Activated T-helper 2 cell treated with anti-CD3 and anti-CD28 coated beads, Interferon-gamma antibody, Interleukin-2, Interleukin-4, amounts not matched to agents 10 μg/mL and 5 μg/mL and 100 μg/mL, durations not matched to agents 14 hours and 24 hours and 36 hours (primary cell): ENCODE measurements around the gene BMP6. TPM values are rescaled to one million over a fixed set of nuclear protein-coding genes. Genes with fewer than 3 reads are reported as not detected.

Source experiments
- DNase-seq: peaks from one replicate; pipeline ENCODE4 v3.0.0; 2021; ENCODE audit warnings: low spot score
- H3K27ac Mint-ChIP-seq: one replicate; pipeline ENCODE4 v1.8.0; 2021; ENCODE audit warnings: mixed read lengths
- H3K27me3 Mint-ChIP-seq: one replicate; pipeline ENCODE4 v1.8.0; 2021; ENCODE audit warnings: low read depth, mixed read lengths
- H3K36me3 Mint-ChIP-seq: one replicate; pipeline ENCODE4 v1.8.0; 2021; ENCODE audit warnings: low read depth, mixed read lengths
- H3K4me1 Mint-ChIP-seq: one replicate; pipeline ENCODE4 v1.8.0; 2021; ENCODE audit warnings: low read depth, mixed read lengths
- H3K4me3 Mint-ChIP-seq: one replicate; pipeline ENCODE4 v1.8.0; 2021; ENCODE audit warnings: low read depth, mild to moderate bottlenecking, moderate library complexity, mixed read lengths
- H3K9me3 Mint-ChIP-seq: one replicate; pipeline ENCODE4 v1.8.0; 2021; ENCODE audit warnings: mixed read lengths
- intact Hi-C: fragments of 100-400 bp; cut with micrococcal nuclease; formaldehyde crosslinking; loops from one replicate; pipeline ENCODE4 v1.15.1; 2023
- total RNA-seq: library from RNA; stranded (reverse); gene quantifications from 2 replicates; pipeline ENCODE4 v1.2.3, GENCODE V29; 2022

The BMP6 gene
- total RNA-seq, 1 donor from 2014 or later: 1.1 TPM

GRCh38 chr6:7737867-7738266 is 12.0 kb downstream of the BMP6 start:
- no peaks in the 10 kb centered on the region for H3K4me1 Mint-ChIP-seq
- no peak for DNase-seq
- peaks cover 37% of the 10 kb centered on the region for H3K27me3 Mint-ChIP-seq
- no peaks in the 10 kb centered on the region for H3K9me3 Mint-ChIP-seq
- no peaks in the 10 kb centered on the region for H3K36me3 Mint-ChIP-seq
- no peak overlapping the region for H3K27ac Mint-ChIP-seq
- intact Hi-C loops: no loop called here
- H3K4me3 Mint-ChIP-seq: no peak overlapping the region

- H3K27ac Mint-ChIP-seq: no peak overlapping the region
- no peaks in the 10 kb centered on the region for H3K4me1 Mint-ChIP-seq
- no peaks in the 10 kb centered on the region for H3K36me3 Mint-ChIP-seq
- H3K4me3 Mint-ChIP-seq: no peak overlapping the region
- no peaks in the 10 kb centered on the region for H3K9me3 Mint-ChIP-seq
- peaks cover 8% of the 10 kb centered on the region for H3K27me3 Mint-ChIP-seq
- intact Hi-C loops: no loop called here
- DNase-seq: no peak
Observed at GRCh38 chr6:7742223-7742785, 16.4 kb downstream of the BMP6 start.

GRCh38 chr6:7745942-7746341 is 20.0 kb downstream of the BMP6 start:
- intact Hi-C loops: no loop called here
- no peaks in the 10 kb centered on the region for H3K36me3 Mint-ChIP-seq
- H3K9me3 Mint-ChIP-seq: no peaks in the 10 kb centered on the region
- H3K27ac Mint-ChIP-seq: no peak overlapping the region
- H3K27me3 Mint-ChIP-seq: peaks cover 8% of the 10 kb centered on the region
- no peaks in the 10 kb centered on the region for H3K4me1 Mint-ChIP-seq
- DNase-seq: no peak
- no peak overlapping the region for H3K4me3 Mint-ChIP-seq

GRCh38 chr6:7747016-7747415 is 21.1 kb downstream of the BMP6 start:
- H3K27ac Mint-ChIP-seq: no peak overlapping the region

GRCh38 chr6:7747433-7747832 is 21.5 kb downstream of the BMP6 start:
- Mint-ChIP-seq H3K27me3 (peaks cover 8% of the 10 kb centered on the region), H3K36me3 (no peaks in the 10 kb centered on the region)

More at GRCh38 chr6:7747016-7747415, 21.1 kb downstream of the BMP6 start:
- Mint-ChIP-seq H3K27me3 (peaks cover 5% of the 10 kb centered on the region), H3K4me3 (no peak overlapping the region), H3K4me1 (no peaks in the 10 kb centered on the region), H3K36me3 (no peaks in the 10 kb centered on the region), H3K9me3 (no peaks in the 10 kb centered on the region)
- intact Hi-C loops: no loop called here
- DNase-seq: no peak

GRCh38 chr6:7747901-7748504 is 22.1 kb downstream of the BMP6 start:
- H3K27me3 Mint-ChIP-seq: peaks cover 10% of the 10 kb centered on the region

More at GRCh38 chr6:7747433-7747832, 21.5 kb downstream of the BMP6 start:
- DNase-seq: no peak
- H3K4me1 Mint-ChIP-seq: no peaks in the 10 kb centered on the region
- no peak overlapping the region for H3K27ac Mint-ChIP-seq
- no peak overlapping the region for H3K4me3 Mint-ChIP-seq
- intact Hi-C loops: no loop called here
- H3K9me3 Mint-ChIP-seq: no peaks in the 10 kb centered on the region

GRCh38 chr6:7749478-7749877 is 23.6 kb downstream of the BMP6 start:
- DNase-seq: no peak
- Mint-ChIP-seq H3K9me3 (no peaks in the 10 kb centered on the region), H3K4me3 (no peak overlapping the region), H3K27ac (no peak overlapping the region), H3K4me1 (no peaks in the 10 kb centered on the region), H3K36me3 (no peaks in the 10 kb centered on the region), H3K27me3 (peaks cover 15% of the 10 kb centered on the region)
- intact Hi-C loops: no loop called here

More at GRCh38 chr6:7747901-7748504, 22.1 kb downstream of the BMP6 start:
- Mint-ChIP-seq H3K9me3 (no peaks in the 10 kb centered on the region), H3K4me3 (no peak overlapping the region), H3K27ac (no peak overlapping the region), H3K4me1 (no peaks in the 10 kb centered on the region), H3K36me3 (no peaks in the 10 kb centered on the region)
- intact Hi-C loops: no loop called here
- no peak for DNase-seq

- Mint-ChIP-seq H3K4me1 (no peaks in the 10 kb centered on the region), H3K36me3 (no peaks in the 10 kb centered on the region), H3K27ac (no peak overlapping the region), H3K9me3 (no peaks in the 10 kb centered on the region), H3K27me3 (peaks cover 15% of the 10 kb centered on the region), H3K4me3 (no peak overlapping the region)
- DNase-seq: no peak
- intact Hi-C loops: no loop called here
Observed at GRCh38 chr6:7750197-7750596, 24.3 kb downstream of the BMP6 start.

- DNase-seq: no peak
- Mint-ChIP-seq H3K9me3 (no peaks in the 10 kb centered on the region), H3K27ac (no peak overlapping the region), H3K36me3 (no peaks in the 10 kb centered on the region), H3K4me3 (no peak overlapping the region), H3K27me3 (peaks cover 8% of the 10 kb centered on the region), H3K4me1 (no peaks in the 10 kb centered on the region)
- intact Hi-C loops: no loop called here
Observed at GRCh38 chr6:7758456-7758855, 32.6 kb downstream of the BMP6 start.

GRCh38 chr6:7759320-7759719 is 33.4 kb downstream of the BMP6 start:
- H3K36me3 Mint-ChIP-seq: no peaks in the 10 kb centered on the region
- H3K9me3 Mint-ChIP-seq: no peaks in the 10 kb centered on the region
- no peak overlapping the region for H3K27ac Mint-ChIP-seq
- H3K4me1 Mint-ChIP-seq: no peaks in the 10 kb centered on the region
- DNase-seq: no peak
- no peak overlapping the region for H3K4me3 Mint-ChIP-seq
- intact Hi-C loops: no loop called here
- peaks cover 4% of the 10 kb centered on the region for H3K27me3 Mint-ChIP-seq

- intact Hi-C loops: no loop called here
- Mint-ChIP-seq H3K27me3 (peaks cover 1% of the 10 kb centered on the region), H3K36me3 (no peaks in the 10 kb centered on the region), H3K4me1 (no peaks in the 10 kb centered on the region), H3K4me3 (no peak overlapping the region), H3K27ac (no peak overlapping the region), H3K9me3 (no peaks in the 10 kb centered on the region)
- no peak for DNase-seq
Observed at GRCh38 chr6:7761051-7761450, 35.2 kb downstream of the BMP6 start.

- intact Hi-C loops: no loop called here
- no peak for DNase-seq
- Mint-ChIP-seq H3K27ac (no peak overlapping the region), H3K27me3 (no peaks in the 10 kb centered on the region), H3K9me3 (no peaks in the 10 kb centered on the region), H3K4me3 (no peak overlapping the region), H3K36me3 (no peaks in the 10 kb centered on the region), H3K4me1 (no peaks in the 10 kb centered on the region)
Observed at GRCh38 chr6:7762760-7763159, 36.9 kb downstream of the BMP6 start.

- Mint-ChIP-seq H3K9me3 (no peaks in the 10 kb centered on the region), H3K4me3 (no peak overlapping the region), H3K27ac (no peak overlapping the region), H3K27me3 (peaks cover 5% of the 10 kb centered on the region), H3K36me3 (no peaks in the 10 kb centered on the region), H3K4me1 (no peaks in the 10 kb centered on the region)
- DNase-seq: no peak
- intact Hi-C loops: no loop called here
Observed at GRCh38 chr6:7763881-7764280, 38.0 kb downstream of the BMP6 start.
